Astrocyte (in vitro differentiated cells and primary cell): ENCODE measurements around the gene MSLN. TPM values are rescaled to one million over a fixed set of nuclear protein-coding genes. Genes with fewer than 3 reads are reported as not detected.

ENCODE experiments used
- DNase-seq: peaks from one replicate; pipeline ENCODE4 v3.0.0-alpha.2; 2010; ENCODE audit warnings: low read depth
- FAIRE-seq: peaks from 2 replicates; lab custom pipeline; 2011; peaks lifted over from hg19 to GRCh38; lab: Jason Lieb, UNC
- H2AFZ ChIP-seq: 2 replicates; pipeline ENCODE4 v1.6.0; 2012; ENCODE audit warnings: low read depth, low read length, inconsistent platforms
- H3K27ac ChIP-seq: 2 replicates; pipeline ENCODE4 v1.5.1; 2011; ENCODE audit warnings: low read depth, low read length, inconsistent platforms
- H3K27me3 ChIP-seq: 2 replicates; pipeline ENCODE4 v1.6.0; 2011; ENCODE audit warnings: low read length, inconsistent platforms; ENCODE audit not compliant: insufficient read depth
- H3K36me3 ChIP-seq: 2 replicates; pipeline ENCODE4 v1.5.1; 2011; ENCODE audit warnings: low read length, inconsistent platforms; ENCODE audit not compliant: insufficient read depth
- H3K4me1 ChIP-seq: 2 replicates; pipeline ENCODE4 v1.5.1; 2011; ENCODE audit warnings: low read length, inconsistent platforms; ENCODE audit not compliant: insufficient read depth
- H3K4me2 ChIP-seq: 2 replicates; pipeline ENCODE4 v1.6.0; 2012; ENCODE audit warnings: low read length, inconsistent platforms
- H3K4me3 ChIP-seq: 2 replicates; pipeline ENCODE4 v1.5.1; 2011; ENCODE audit warnings: low read depth, mild to moderate bottlenecking, low read length, inconsistent platforms; ENCODE audit not compliant: insufficient read depth
- H3K79me2 ChIP-seq: 2 replicates; pipeline ENCODE4 v1.6.0; 2012; ENCODE audit warnings: mild to moderate bottlenecking, low read length, inconsistent platforms; ENCODE audit not compliant: insufficient read depth
- H3K9ac ChIP-seq: 2 replicates; pipeline ENCODE4 v1.6.0; 2012; ENCODE audit warnings: mild to moderate bottlenecking, low read length, inconsistent platforms
- H3K9me3 ChIP-seq: 2 replicates; pipeline ENCODE4 v1.5.1; 2012; ENCODE audit warnings: low read depth, mild to moderate bottlenecking, low read length, inconsistent platforms; ENCODE audit not compliant: insufficient read depth
- H4K20me1 ChIP-seq: 2 replicates; pipeline ENCODE4 v1.6.0; 2012; ENCODE audit warnings: low read length, inconsistent platforms; ENCODE audit not compliant: insufficient read depth
- H3K27ac Mint-ChIP-seq: one replicate; pipeline ENCODE4 v1.8.0; 2021; ENCODE audit warnings: mild to moderate bottlenecking, mixed read lengths; ENCODE audit not compliant: unreplicated experiment
- H3K27me3 Mint-ChIP-seq: one replicate; pipeline ENCODE4 v1.8.0; 2021; ENCODE audit warnings: low read depth, mixed read lengths; ENCODE audit not compliant: unreplicated experiment
- H3K36me3 Mint-ChIP-seq: one replicate; pipeline ENCODE4 v1.8.0; 2021; ENCODE audit warnings: low read depth, mixed read lengths; ENCODE audit not compliant: unreplicated experiment
- H3K4me1 Mint-ChIP-seq: one replicate; pipeline ENCODE4 v1.8.0; 2021; ENCODE audit warnings: low read depth, mixed read lengths; ENCODE audit not compliant: unreplicated experiment
- H3K4me3 Mint-ChIP-seq: one replicate; pipeline ENCODE4 v1.8.0; 2021; ENCODE audit warnings: mild to moderate bottlenecking, moderate library complexity, mixed read lengths; ENCODE audit not compliant: unreplicated experiment
- H3K9me3 Mint-ChIP-seq: one replicate; pipeline ENCODE4 v1.8.0; 2021; ENCODE audit warnings: mild to moderate bottlenecking, mixed read lengths; ENCODE audit not compliant: unreplicated experiment
- EZH2 ChIP-seq: IDR thresholded peaks from 2 replicates; pipeline ENCODE4 v1.6.1; 2012; ENCODE audit warnings: mild to moderate bottlenecking, low read length, inconsistent platforms; ENCODE audit not compliant: insufficient read depth
- total RNA-seq: library from RNA; stranded (reverse); gene quantifications from 2 replicates; pipeline ENCODE4 v1.2.1, GENCODE V29; 2021
- TF ChIP-seq, protein P1 (sequence below): IDR thresholded peaks from 2 replicates; pipeline ENCODE4 v1.5.1; 2011; ENCODE audit warnings: low read depth, mild to moderate bottlenecking, inconsistent platforms, low read length, moderate library complexity; ENCODE audit not compliant: insufficient read depth

MSLN gene
- total RNA-seq, 1 donor from 2014 or later: not detected

DNA sequence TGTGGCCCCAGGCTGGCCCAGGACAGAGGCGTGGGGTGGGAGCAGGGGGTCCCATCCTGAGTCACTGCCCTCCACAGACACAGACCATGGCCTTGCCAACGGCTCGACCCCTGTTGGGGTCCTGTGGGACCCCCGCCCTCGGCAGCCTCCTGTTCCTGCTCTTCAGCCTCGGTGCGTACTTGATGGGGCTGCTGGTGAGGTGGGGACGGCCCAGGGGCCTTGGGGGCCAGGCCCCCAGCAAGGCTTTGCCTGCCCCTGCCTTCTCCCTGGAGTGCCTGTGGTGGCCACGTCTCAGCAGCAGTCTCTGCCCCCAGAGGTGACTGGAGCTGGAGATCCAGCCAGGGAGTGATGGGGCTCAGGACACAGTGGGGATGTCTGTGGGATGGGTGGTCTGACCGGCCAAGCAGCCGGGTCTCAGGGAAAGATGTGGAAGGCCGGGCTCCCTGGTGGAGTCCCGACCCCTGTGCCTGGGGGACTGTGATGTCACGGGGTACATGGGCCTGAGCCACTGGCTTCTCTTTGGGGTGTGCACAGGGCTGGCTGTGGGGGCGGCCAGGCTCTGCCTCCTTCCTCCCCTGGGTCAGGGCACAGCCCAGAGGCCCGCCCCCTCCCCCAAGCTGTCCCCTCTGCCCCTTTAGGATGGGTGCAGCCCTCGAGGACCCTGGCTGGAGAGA is 2.2 kb downstream of the MSLN start:
- Histone ChIP-seq H3K4me2 (no peak overlapping the region), H3K36me3 (no peaks in the 10 kb centered on the region), H3K79me2 (no peaks in the 10 kb centered on the region), H3K4me1 (peaks cover 7% of the 10 kb centered on the region), H4K20me1 (no peaks in the 10 kb centered on the region), H3K27ac (no peak overlapping the region), H3K4me3 (no peak overlapping the region), H2AFZ (no peak overlapping the region), H3K27me3 (no peaks in the 10 kb centered on the region), H3K9ac (no peak overlapping the region), H3K9me3 (no peaks in the 10 kb centered on the region)
- FAIRE-seq: no peak
- no peak for DNase-seq
- Mint-ChIP-seq H3K4me3 (no peak overlapping the region), H3K9me3 (no peaks in the 10 kb centered on the region), H3K4me1 (no peaks in the 10 kb centered on the region), H3K36me3 (peaks cover 3% of the 10 kb centered on the region), H3K27me3 (peaks cover 6% of the 10 kb centered on the region), H3K27ac (no peak overlapping the region)
- TF ChIP-seq, protein P1, sequence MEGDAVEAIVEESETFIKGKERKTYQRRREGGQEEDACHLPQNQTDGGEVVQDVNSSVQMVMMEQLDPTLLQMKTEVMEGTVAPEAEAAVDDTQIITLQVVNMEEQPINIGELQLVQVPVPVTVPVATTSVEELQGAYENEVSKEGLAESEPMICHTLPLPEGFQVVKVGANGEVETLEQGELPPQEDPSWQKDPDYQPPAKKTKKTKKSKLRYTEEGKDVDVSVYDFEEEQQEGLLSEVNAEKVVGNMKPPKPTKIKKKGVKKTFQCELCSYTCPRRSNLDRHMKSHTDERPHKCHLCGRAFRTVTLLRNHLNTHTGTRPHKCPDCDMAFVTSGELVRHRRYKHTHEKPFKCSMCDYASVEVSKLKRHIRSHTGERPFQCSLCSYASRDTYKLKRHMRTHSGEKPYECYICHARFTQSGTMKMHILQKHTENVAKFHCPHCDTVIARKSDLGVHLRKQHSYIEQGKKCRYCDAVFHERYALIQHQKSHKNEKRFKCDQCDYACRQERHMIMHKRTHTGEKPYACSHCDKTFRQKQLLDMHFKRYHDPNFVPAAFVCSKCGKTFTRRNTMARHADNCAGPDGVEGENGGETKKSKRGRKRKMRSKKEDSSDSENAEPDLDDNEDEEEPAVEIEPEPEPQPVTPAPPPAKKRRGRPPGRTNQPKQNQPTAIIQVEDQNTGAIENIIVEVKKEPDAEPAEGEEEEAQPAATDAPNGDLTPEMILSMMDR: no peak

DNA sequence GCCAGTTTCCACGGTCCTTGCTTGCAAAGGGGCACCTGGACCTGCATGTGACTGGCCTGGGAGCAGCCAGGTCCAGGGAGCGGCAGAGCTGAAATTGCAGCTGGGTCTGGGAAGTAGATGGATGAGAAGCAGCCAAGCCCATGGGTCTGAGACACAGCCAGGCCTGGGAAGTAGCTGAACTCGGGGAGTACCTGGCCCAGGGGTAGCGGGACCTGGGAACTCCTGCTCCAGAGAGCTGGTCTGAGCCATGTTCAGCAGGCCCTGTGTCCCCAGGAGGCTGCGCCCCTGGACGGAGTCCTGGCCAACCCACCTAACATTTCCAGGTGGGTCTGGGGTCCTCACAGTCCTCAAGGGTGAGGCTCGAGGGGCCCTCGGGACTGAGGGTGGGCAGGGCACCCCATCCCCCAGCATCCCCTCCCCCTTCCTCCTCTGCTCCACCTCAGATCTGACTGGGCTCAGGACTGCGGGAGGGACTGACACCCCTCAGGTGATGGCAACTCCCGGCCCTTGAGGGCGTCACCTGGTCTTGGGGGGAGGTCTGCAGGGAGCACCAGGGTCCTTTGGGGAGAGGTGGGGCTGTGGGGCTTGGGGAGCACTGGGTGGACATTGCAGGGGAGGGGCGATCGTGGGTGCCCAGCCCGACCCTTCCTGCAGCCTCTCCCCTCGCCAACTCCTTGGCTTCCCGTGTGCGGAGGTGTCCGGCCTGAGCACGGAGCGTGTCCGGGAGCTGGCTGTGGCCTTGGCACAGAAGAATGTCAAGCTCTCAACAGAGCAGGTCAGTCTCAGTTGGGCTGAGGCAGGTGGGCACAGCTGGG is 3.0 kb downstream of the MSLN start:
- Histone ChIP-seq H2AFZ (no peak overlapping the region), H3K36me3 (no peaks in the 10 kb centered on the region), H3K79me2 (no peaks in the 10 kb centered on the region), H3K27me3 (no peaks in the 10 kb centered on the region), H3K9me3 (no peaks in the 10 kb centered on the region), H3K27ac (no peak overlapping the region), H4K20me1 (no peaks in the 10 kb centered on the region), H3K4me2 (no peak overlapping the region), H3K4me1 (peaks cover 7% of the 10 kb centered on the region), H3K4me3 (no peak overlapping the region), H3K9ac (no peak overlapping the region)
- Mint-ChIP-seq H3K9me3 (no peaks in the 10 kb centered on the region), H3K27me3 (peaks cover 6% of the 10 kb centered on the region), H3K27ac (no peak overlapping the region), H3K4me1 (no peaks in the 10 kb centered on the region), H3K4me3 (no peak overlapping the region), H3K36me3 (peaks cover 3% of the 10 kb centered on the region)
- FAIRE-seq: no peak
- TF ChIP-seq, protein P1: no peak
- no peak for TF ChIP-seq EZH2
- DNase-seq: no peak
